Coronary artery (tissue), 2 donors: ENCODE results near the gene AGPAT3.

Experiments
- DNase-seq: peaks from one replicate; pipeline ENCODE4 v3.0.0-alpha.2; 2017; ENCODE audit warnings: low spot score
- H3K27ac ChIP-seq, 2 donors: fragments of 200-600 bp; sonication (generic); one replicate each; pipeline ENCODE4 v1.5.1; 2016 to 2019
- H3K4me3 ChIP-seq: fragments of 200-600 bp; sonication (generic); 2 replicates; pipeline ENCODE4 v1.5.1; 2016; ENCODE audit warnings: mild to moderate bottlenecking, moderate library complexity
- CTCF ChIP-seq: fragments of 200-600 bp; sonication (generic); IDR thresholded peaks from one replicate; pipeline ENCODE4 v1.5.1; 2019; ENCODE audit warnings: antibody characterized with exemption

Gene AGPAT3

GRCh38 chr21:43879348-43880110 is 14.5 kb downstream of the AGPAT3 start:
- no peak for DNase-seq
- no peak overlapping the region for H3K27ac ChIP-seq

GRCh38 chr21:43880111-43880985 is 15.3 kb downstream of the AGPAT3 start:
- no peak for TF ChIP-seq CTCF
- H3K4me3 ChIP-seq, result no peak overlapping the region
- DNase-seq, result no peak
- H3K27ac ChIP-seq, result no peak overlapping the region

More at GRCh38 chr21:43879348-43880110, 14.5 kb downstream of the AGPAT3 start:
- H3K4me3 ChIP-seq, result no peak overlapping the region
- TF ChIP-seq CTCF, result no peak

- Histone ChIP-seq H3K4me3 (no peak overlapping the region), H3K27ac (no peak overlapping the region)
- DNase-seq, result no peak
- no peak for TF ChIP-seq CTCF
Observed at GRCh38 chr21:43881283-43881682, 16.3 kb downstream of the AGPAT3 start.

- TF ChIP-seq CTCF, result no peak
- Histone ChIP-seq H3K27ac (no peak overlapping the region), H3K4me3 (no peak overlapping the region)
- no peak for DNase-seq
Observed at GRCh38 chr21:43881935-43882334, 16.9 kb downstream of the AGPAT3 start.

- no peak overlapping the region for H3K4me3 ChIP-seq
- no peak for DNase-seq
- no peak for TF ChIP-seq CTCF
- H3K27ac ChIP-seq, result no peak overlapping the region
Observed at GRCh38 chr21:43882952-43883545, 18.0 kb downstream of the AGPAT3 start.

GRCh38 chr21:43884012-43884860 is 19.2 kb downstream of the AGPAT3 start:
- no peak for DNase-seq
- H3K27ac ChIP-seq, result peak overlapping the region in 1 of 2 donors; percentile 51
- no peak for TF ChIP-seq CTCF
- H3K4me3 ChIP-seq, result no peak overlapping the region
